Measurements from ENCODE around the gene MVD.
A peak's percentile ranks its signal among the peaks of the same experiment; 100 is the strongest.

The MVD gene

DNA sequence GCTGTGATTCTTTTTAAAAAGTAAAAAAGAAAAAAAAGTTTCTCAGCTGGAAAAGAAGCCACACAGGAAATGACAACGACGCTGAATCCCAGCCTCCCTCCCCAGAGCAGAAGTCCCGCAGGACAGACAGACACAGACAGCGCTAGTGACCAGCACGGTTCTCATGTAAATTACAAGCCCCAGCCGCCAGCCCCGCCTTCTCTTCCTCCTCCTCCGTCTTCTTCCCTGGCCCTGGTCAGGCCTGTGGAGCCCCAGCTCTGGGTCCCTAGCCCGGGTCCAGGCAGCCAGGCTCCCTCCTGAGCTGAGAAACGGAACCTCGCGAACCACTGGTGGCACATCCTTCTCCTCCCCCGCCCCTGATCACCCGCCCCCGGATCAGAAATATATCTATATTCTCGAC is 31.5 kb downstream of the MVD start:
- TF ChIP-seq, protein P1, sequence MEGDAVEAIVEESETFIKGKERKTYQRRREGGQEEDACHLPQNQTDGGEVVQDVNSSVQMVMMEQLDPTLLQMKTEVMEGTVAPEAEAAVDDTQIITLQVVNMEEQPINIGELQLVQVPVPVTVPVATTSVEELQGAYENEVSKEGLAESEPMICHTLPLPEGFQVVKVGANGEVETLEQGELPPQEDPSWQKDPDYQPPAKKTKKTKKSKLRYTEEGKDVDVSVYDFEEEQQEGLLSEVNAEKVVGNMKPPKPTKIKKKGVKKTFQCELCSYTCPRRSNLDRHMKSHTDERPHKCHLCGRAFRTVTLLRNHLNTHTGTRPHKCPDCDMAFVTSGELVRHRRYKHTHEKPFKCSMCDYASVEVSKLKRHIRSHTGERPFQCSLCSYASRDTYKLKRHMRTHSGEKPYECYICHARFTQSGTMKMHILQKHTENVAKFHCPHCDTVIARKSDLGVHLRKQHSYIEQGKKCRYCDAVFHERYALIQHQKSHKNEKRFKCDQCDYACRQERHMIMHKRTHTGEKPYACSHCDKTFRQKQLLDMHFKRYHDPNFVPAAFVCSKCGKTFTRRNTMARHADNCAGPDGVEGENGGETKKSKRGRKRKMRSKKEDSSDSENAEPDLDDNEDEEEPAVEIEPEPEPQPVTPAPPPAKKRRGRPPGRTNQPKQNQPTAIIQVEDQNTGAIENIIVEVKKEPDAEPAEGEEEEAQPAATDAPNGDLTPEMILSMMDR (IDR thresholded peaks at IDR 0.05): no peak
- no peak for TF ChIP-seq ZFX (IDR thresholded peaks at IDR 0.05; ENCODE audit: borderline replicate concordance)
- H3K27ac ChIP-seq: no peak overlapping the region

DNA sequence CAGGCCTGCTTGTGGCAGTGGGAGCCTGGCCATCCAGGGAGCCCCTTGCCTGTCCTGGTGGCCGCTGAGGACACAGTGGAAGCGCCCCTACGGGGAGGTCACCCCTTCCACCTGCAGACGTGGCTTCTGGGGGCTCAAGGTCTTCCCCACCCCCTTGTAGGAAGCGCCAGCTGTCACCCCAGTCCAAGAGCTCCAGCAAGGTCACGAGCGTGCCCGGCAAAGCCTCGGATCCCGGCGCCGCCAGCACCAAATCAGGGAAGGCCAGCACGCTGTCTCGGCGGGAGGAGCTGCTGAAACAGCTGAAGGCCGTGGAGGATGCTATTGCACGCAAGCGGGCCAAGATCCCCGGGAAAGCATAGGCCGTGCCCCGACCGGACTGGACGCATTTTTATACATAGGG is 31.9 kb downstream of the MVD start:
- H3K27ac ChIP-seq: no peak overlapping the region
- TF ChIP-seq ZFX (IDR thresholded peaks at IDR 0.05; ENCODE audit: borderline replicate concordance): no peak
- TF ChIP-seq, protein P1 (IDR thresholded peaks at IDR 0.05): no peak

GRCh38 chr16:88630433-88630832 is 32.5 kb downstream of the MVD start:
- TF ChIP-seq, protein P1 (IDR thresholded peaks at IDR 0.05): no peak
- no peak for TF ChIP-seq ZFX (IDR thresholded peaks at IDR 0.05; ENCODE audit: borderline replicate concordance)
- no peak overlapping the region for H3K27ac ChIP-seq

DNA sequence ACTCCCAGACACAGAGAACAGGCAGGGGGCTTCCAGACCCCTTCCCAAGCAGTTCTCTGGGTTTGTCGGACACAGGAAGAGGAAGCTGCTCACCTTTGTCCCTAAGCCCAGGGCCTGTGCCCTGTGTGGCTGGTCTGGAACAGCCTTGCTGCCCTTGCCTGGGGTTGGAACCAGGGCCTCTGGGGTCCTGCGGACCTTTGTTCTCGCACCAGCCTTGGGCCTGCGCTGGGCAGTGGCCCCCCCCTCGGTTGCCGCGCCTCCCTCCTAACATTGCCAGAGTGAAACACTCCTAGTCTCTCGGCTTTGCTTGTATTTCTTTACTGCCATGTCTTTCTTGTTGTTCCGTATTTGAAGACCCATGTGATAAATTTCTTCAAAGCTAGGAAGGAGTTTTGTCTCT is 33.1 kb downstream of the MVD start:
- no peak overlapping the region for H3K27ac ChIP-seq

DNA sequence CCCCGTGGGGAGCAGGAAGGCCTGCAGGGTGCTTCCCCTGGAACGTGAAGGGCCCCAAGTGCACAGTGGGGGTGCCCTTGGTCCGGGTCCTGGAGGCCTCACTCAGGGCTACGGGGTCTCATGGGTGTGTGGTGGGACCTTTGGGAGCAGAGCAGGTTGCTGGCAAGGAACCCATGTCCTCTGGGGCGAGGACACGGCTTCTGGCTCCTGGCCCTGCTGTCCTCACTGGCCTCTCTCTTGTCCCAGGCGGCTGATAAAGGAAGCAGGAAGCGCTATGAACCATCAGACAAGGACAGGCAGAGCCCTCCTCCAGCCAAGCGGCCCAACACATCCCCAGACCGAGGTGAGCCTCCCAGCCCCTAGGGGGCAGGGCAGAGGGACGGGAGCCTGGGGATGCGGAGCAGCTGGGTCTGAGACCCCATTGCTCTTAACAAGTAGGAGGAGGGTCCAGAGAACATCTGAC is 34.3 kb downstream of the MVD start:
- H3K27ac ChIP-seq: peak overlapping the region; percentile 8; the same call in 1 of the 2 replicates
- TF ChIP-seq, protein P1 (IDR thresholded peaks at IDR 0.05): peak; percentile 60
- TF ChIP-seq ZFX (IDR thresholded peaks at IDR 0.05; ENCODE audit: borderline replicate concordance): no peak

More for the DNA sequence above, 33.1 kb downstream of the MVD start:
- TF ChIP-seq, protein P1 (IDR thresholded peaks at IDR 0.05): no peak
- TF ChIP-seq ZFX (IDR thresholded peaks at IDR 0.05; ENCODE audit: borderline replicate concordance): no peak

- no peak overlapping the region; the same call in 1 of the 2 replicates for H3K27ac ChIP-seq
- TF ChIP-seq, protein P1 (IDR thresholded peaks at IDR 0.05): no peak
- no peak for TF ChIP-seq ZFX (IDR thresholded peaks at IDR 0.05; ENCODE audit: borderline replicate concordance)
Observed at GRCh38 chr16:88627531-88628411, 35.1 kb downstream of the MVD start.

GRCh38 chr16:88626646-88627045 is 36.2 kb downstream of the MVD start:
- H3K27ac ChIP-seq: no peak overlapping the region
- TF ChIP-seq, protein P1 (IDR thresholded peaks at IDR 0.05): no peak
- no peak for TF ChIP-seq ZFX (IDR thresholded peaks at IDR 0.05; ENCODE audit: borderline replicate concordance)
